ENCODE measurements around the gene SLC35F2.

- no peak for TF ChIP-seq EZH2 (IDR thresholded peaks at IDR 0.05; ENCODE audit: borderline replicate concordance)
- no peak for TF ChIP-seq CTCF (IDR thresholded peaks at IDR 0.05; ENCODE audit: poor library complexity)
- no peak for TF ChIP-seq EZH2phosphoT487 (IDR thresholded peaks at IDR 0.05; ENCODE audit: low read depth, severe bottlenecking, unreplicated experiment)
Measured at GRCh38 chr11:107827041-107827440, 31.5 kb downstream of the SLC35F2 start.
